Iris pigment epithelial cell (primary cell): ENCODE data around the gene ATP2A3.

Source experiments
- DNase-seq: peaks from one replicate; pipeline ENCODE4 v3.0.0-alpha.2; 2011; ENCODE audit warnings: low read depth

The ATP2A3 gene

DNA sequence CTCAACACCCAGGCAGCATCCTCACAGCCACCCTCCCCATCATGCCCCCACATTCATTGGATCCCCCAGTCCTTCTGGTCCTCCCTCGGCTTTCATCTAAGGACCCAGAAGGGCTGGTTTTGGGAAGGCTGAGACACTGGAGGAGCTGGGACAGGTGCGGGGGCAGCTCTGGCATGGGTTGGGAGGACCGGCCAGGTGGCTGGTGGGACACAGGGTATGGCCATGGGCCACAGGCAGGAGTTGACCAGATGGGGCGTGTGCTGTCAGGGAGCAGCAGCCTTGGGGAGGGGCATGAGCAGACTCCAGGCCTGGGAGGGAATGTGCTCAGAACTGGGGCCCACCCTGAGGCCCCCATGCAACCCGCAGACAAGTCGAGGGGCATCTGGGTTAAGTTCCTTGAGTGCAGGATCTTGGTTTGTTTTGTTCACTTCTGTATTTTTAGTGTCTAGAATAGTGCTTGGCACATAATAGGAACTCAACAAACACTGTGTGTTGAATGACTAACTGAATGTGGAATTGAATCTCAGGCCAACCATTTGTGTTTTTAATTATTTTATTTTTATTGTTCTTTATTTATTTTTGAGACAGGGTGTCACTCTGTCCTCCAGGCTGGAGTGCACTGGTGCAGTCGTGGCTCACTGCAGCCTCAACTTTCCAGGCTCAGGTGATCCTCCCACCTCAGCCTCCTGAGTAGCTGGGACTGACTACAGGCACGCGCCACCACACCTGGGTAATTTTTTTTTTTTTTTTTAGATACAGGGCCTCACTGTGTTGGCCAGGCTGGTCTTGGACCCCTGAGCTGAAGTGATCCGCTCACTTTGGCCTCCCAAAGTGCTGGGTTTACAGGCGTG lies 53.6 kb downstream of the ATP2A3 start:
- DNase-seq = no peak

DNA sequence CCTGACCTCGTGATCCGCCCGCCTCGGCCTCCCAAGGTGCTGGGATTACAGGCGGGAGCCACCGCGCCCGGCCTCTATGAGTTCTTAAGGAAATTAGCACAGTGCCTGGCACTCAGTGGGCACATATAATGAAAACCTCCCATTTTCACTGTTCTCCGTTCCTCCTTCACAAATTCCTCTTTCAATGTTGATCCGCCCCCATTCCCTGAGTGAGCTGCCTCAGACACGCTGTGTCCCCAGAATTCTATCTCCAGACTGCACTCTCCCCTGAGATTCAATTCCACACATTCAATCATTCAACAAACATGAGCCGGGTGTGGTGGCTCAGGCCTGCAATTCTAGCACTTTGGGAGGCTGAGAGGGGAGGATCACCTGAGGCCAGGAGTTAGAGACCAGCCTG lies 55.0 kb downstream of the ATP2A3 start:
- DNase-seq = no peak

DNA sequence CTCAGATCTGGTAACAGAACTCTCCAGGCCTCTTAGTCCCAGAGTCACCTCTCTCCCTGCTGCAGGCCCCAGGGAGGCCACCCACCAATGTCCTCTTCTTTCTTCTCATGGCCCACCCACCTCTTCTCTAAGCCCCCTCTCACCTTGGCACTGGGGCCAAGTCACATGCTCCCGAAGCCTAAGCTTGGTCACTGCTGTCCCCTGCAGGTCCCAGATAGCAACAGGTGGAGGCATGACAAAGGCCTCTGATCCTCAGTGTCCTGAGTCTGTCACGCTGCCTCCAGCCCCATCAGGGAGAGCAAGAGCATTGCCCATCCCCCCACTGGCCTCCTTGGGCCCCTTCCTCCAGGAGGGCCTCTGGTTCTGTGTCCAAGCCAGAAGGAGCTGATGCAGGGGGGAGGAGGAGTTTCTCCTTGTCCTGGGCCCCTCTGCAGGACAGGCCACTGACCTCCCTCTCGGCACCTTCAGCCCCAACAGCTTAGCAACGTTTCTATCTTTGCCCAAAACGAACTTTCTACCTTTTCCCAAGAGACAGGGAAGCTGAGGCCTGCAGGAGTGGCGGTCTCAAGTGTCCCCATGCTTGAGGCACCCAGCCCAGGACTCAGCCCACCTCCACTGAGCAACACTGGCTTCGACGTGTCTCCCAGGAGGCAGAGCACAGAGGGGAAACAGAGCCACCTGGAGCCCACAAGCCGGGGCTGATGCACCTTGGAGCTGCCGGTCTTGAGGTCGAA lies 56.6 kb downstream of the ATP2A3 start:
- DNase-seq = no peak

GRCh38 chr17:3906881-3907280 lies 57.4 kb downstream of the ATP2A3 start:
- DNase-seq = no peak

DNA sequence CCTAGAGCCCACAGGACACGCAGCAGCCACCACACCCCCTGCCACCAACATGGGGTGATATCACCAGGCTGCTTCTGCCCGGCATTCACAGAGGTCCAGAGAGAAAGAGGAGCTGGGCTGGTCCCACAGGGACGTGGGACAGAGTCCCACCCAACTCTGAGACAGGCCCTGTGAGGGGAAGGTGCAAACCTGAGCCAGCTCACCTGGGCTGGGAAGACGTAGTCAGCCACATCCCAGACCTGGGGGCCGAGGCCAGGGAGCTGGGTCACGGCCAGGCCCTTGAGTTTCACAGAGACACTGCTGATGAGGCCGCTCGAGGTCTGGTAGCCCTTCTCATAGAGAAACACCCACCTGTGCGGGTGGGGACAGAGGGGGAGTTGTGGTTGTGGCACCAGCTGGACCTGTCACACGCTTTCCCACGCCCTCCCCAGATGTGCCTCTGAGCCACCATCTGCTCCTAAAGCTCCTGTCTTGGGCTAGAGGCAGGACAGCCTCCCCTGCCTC lies 59.2 kb downstream of the ATP2A3 start:
- DNase-seq = no peak

- DNase-seq = no peak
Measured at GRCh38 chr17:3904501-3904900, 59.7 kb downstream of the ATP2A3 start.

DNA sequence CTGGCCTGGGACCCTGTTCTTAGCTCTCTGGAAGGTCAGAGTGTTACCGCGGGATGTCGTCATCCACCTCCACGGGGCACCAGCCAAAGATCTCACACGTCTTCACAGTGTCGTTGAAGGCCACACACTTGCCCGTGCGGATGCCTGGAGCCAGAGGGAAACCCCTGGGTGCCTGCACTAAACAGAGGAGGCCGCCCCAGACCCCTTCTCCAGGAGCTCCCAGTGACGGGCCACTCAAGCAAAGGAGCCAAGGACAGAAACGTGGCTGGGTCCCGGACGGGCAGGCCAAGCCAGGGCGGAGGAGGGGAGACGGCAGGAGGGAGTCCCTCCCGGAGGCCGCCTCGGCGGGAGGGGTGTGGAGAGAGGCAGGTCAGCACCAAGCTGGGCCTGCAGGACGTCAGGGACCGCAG lies 60.4 kb downstream of the ATP2A3 start:
- DNase-seq = no peak

DNA sequence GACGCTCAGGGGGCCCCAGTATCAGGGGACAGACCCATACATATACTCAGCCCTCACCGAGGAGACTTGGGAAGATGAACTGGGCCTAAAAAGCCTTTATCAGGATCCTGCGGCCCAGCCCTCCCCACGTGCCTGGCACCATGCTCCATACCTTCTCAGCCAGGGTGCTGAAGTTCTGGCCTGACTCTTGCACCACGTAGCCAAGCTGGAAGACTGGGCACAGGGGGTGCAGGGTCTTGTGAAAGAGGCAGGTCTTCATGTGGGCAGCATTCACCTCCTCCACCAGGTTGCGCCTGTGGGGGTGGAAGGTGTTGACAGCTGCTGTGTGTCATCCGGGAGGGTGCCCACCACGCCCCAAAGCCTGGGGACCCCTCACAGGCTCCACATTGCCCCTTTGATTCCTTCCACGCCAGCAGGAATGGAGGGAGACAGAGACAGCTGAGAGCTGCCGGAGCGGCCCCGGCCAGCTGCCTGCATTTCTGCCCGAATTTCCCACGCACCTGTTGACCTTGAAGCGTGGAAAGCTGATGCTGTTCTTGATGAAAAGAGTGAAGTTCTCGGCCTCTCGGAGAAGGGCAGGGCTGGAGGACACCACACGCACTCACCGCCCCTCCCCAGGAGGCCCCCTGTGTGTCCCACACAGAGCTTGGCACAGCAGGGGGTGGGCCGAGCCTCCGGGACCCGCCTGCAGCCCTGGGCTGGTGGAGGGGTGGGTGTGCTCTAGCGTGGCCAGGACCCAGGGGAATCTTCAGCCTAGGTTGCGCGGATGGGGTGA lies 61.0 kb downstream of the ATP2A3 start:
- DNase-seq = no peak

DNA sequence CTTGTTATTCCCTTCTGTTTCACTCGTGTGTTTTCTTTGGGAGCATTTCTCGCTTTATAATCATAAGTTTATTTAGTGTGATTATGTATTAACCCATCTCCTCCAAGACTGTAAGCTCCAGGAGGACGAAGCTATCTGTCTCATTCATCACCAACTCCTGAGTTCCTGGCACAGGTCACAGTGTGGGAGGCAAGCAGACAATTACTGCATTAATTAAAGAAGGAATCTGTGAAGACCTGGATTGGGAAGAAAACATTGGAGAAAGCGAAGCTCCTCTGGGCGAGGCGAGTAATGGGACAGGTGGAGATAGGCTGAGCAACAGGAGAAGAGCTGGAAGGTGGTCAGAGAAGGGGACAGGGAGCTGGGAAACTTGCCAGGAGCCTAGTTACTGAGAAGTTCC lies 63.6 kb downstream of the ATP2A3 start:
- DNase-seq = no peak

GRCh38 chr17:3897731-3898130 lies 66.5 kb downstream of the ATP2A3 start:
- no peak for DNase-seq

GRCh38 chr17:3896968-3897235 lies 67.3 kb downstream of the ATP2A3 start:
- no peak for DNase-seq

DNA sequence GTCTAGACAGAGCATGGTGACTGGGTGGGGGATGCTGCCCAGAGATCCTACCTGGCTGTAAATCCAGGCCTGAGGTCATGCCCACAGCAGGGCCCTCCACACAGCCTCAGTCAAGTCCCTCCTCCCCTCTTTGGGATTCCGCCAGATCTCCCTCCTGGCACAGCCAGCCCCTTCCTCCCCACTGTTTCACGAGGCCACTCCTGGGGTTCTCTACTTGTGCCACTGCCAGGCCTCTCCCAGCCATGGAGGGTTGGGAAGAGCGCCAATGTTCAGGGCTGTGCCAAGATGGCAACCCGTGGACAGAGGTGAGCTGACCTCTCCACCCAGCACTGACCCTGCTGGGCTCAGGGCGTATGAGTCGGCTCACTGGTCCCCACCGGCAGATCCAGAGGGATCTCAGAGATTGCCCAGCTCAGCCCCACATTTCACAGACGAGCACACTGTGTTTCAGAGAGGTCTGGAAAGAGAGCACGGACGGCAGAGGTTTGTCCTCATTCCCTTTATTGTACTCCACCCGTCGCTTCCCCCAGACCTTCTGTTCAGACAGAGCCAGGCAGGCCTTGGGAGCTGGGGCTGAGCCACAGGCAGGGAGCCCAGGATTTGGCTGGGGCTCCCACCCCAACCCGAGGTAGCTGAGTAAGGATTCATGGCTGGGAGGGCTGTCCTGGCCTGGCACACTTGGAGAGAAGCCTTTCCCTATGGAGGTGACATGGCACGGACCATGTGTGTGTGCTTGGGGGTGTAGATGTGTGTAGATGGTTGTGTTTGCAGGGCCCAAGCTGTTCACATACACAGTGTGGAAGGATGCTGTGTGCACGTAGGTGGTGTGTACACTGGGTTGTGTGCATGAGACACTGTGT lies 67.9 kb downstream of the ATP2A3 start:
- no peak for DNase-seq

GRCh38 chr17:3895354-3895753 lies 68.9 kb downstream of the ATP2A3 start:
- no peak for DNase-seq

DNA sequence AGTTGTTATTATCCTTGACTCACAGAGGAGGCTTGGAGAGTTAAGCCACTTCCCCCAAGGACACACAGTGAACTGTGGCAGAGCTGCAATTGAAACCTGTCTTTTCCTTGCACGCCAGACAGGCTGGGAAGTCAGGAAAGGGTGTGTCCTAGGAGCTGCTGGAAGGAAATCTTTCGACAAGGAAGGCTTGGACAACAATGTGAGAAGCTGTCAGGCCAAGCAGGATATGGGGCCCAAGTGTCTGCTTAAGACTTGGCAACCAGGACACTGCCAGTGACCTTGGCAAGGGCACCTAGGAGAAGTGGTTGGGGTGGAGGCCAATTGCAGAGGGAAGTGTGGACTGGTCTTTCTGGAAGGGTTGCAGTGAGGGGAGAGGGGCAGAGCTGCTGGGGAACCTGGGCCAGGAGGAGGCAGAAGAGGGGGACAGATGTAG lies 69.3 kb downstream of the ATP2A3 start:
- peak; percentile 38 for DNase-seq

GRCh38 chr17:3894188-3894587 lies 70.0 kb downstream of the ATP2A3 start:
- no peak for DNase-seq

GRCh38 chr17:3893720-3894116 lies 70.5 kb downstream of the ATP2A3 start:
- DNase-seq = no peak

- peak; percentile 79 for DNase-seq
Measured at GRCh38 chr17:3893003-3893719, 71.1 kb downstream of the ATP2A3 start, which contains the start of gene CAMKK1. TSS of gene CAMKK1 (minus strand) at chr17:3893053. CDS start at chr17:3885687, 7,366 bp downstream.

DNA sequence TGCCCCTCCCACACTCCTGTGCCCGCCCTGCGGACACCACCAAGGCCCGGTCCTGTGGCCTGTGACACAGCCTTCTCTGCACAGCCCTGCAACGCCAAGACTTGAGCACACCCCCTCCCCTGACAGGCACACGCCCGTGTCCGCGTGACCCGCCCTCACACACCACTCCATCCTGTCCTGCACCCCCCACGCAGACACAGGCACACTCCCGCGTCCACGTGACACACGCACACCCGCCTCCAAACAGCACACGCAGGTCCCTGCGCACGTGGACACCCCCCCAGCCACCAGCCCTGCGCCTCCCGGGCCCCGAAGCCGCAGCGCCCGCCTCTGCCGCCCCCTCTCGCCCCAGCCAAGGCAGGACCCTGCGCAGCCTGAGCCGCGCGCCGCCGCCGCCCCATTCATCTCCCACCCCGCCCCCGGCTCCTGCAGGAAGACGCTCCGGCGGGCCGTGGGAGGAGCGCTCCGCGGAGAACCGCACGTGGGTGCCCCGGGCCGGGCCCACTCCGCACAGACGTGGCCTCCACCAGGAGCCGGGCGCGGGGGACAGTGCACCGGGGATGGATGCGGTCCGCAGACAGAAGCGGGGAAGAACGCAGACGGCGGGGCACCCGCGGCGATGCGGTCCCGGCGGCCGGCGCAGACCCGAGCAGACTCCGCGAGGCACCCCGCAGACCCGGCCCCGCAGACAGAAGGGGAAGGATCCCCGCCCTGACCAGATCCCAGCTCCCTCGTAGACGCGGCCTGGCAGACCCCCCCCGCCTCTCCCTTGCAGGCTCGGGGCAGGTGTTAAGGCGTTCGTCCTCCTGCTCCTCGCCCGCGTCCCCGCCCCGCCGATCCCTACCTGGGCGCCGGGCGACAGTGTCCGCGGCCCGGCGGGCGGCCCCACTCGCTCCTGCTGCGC lies 71.9 kb downstream of the ATP2A3 start:
- DNase-seq = peak; percentile 57

- peak; percentile 9 for DNase-seq
Measured at GRCh38 chr17:3891626-3892094, 72.6 kb downstream of the ATP2A3 start.

GRCh38 chr17:3890878-3891219 lies 73.4 kb downstream of the ATP2A3 start:
- DNase-seq = no peak
